HG02610 (cell line): ENCODE results near the gene CFAP61.
"Not testable (repeated sequence)": the region's sequence is repeated elsewhere in the genome, so short reads cannot be mapped to it uniquely, and the experiment has no call there.

Experiments used
- ATAC-seq: cut with Tn5 transposase; IDR thresholded peaks from one replicate; pipeline ENCODE4 v1.9.1; 2021; ENCODE audit warnings: mild to moderate bottlenecking, moderate library complexity; ENCODE audit not compliant: unreplicated experiment

CFAP61 gene

DNA sequence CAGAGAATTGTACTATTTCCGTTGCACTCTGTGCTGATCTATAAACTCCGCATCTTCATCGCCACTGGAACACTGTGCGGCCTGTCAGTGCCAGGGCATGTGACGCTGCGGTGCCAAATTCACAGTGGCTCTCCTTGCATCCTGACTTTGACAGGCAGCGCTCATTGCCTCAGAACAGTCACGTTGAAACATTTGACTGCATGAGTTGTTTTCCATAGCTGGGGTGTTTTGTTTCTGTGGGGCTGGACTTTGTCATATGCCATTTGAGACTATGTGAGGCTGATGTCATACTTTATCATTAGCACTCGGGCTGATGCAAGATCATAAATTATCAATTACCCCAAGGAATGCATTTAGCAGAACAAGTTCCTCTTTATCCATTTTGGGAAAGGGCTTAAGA is 32.7 kb downstream of the CFAP61 start:
- ATAC-seq = no peak

DNA sequence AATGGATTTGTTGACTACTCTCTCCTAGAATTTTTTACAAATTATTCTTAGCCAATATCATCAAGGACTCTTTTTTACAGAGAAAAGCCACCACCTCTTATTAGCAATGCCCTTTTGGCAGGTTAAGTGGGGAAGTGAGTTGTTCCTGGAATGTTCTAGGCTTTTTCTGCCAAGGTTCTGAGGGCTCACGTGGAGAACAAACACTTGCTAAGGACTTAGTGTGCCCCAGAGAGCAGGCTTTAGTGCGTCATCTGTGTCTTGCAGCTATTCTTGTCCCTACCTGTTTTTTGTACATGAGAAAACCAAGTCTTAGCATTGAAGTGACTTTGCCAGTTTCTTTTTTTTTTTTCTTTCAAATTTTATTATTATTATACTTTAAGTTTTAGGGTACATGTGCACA is 33.5 kb downstream of the CFAP61 start:
- ATAC-seq = no peak

DNA sequence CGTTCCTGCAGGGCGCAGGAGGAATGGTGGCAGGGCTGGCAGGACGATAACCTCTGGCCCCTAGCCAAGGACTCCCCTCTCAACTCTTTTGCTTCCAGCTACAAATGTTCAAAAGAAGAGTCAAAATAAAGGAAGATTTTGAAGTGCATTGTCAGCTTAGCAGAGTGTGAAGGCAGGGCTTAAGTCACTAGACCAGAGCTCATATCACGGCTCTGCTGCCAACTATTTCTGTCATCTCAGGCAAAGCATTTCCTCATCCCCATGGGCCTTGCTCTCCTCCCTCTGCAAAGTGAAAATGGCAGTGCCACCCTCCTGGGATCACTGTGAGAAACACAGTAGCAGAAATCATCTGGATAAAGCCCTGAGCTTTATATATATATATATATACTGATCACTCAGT is 36.7 kb downstream of the CFAP61 start:
- ATAC-seq = no peak

DNA sequence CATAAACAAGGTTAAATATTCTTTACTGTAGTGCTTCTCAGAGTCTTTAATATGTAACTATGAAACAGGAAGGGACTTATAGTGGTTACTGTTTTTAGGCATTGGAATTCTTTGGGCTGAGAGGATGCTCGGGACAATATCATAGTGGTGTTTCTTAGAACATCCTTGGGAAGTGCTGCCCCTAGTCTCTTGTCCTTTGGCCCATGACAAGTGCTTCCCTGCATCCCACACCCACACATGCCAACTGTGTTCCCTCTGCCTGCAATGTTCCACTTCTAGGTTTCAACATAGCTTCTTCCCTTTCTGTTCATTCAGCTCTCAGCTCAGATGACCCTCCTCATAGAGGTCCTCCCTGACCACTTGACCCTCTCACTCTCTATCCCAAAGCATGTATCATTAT is 37.6 kb downstream of the CFAP61 start:
- no peak for ATAC-seq

- no peak for ATAC-seq
Observed at GRCh38 chr20:20092827-20093226, 40.5 kb downstream of the CFAP61 start.

DNA sequence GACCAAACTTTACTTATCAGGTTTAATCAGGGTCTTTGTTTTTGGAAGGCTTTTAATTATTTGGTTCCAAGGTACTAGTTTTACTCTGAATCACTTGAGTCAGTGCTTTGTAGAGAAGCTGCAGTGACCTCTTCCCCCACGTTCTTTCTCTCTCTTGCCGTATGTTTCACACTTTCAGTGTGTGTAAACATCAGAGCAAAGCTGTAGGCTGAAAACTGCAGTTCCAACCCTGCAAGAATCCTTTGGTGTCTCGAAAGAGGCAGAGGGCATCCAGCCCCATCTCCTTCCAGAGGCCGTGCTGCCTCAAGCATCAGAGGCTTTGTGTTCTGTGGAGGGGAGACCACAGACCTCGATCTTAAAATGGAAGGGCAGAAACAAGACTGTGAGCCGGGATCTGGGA is 42.1 kb downstream of the CFAP61 start:
- no peak for ATAC-seq

DNA sequence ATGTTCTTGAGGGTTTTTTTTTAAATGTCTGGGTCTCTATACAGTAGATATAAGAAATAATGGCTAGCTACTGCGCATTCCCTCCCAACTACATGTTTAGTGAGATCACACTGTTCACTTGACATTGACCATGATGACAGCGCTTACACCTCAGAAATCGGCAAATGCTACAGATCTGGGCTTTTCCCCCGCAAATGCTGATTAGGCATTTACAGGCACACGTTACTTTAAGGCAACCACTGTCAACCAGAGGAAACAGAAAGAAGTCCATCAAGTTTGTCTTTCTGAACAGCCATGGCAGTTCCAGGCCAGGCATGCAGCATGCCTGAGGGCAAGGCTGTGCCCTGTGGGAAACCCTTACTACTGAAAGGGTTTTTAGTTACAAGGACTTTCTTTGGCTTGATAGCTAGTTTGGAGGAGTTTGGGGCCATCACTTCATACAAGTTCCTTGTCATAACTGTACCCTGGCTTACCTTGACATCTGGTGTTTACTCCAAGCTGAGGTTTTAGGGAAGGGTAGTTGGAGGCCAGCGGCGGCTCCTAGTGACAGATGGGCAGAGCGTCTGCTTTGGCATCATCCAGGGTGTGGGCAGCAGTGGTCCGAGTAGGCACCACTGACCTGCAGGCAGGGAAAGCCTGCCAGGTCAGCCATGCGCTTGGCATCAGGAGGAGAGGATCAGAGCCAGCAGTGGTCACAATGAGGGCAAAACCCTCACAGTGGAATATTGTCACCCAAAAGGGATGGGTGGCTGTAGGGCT is 43.0 kb downstream of the CFAP61 start:
- ATAC-seq = no peak

DNA sequence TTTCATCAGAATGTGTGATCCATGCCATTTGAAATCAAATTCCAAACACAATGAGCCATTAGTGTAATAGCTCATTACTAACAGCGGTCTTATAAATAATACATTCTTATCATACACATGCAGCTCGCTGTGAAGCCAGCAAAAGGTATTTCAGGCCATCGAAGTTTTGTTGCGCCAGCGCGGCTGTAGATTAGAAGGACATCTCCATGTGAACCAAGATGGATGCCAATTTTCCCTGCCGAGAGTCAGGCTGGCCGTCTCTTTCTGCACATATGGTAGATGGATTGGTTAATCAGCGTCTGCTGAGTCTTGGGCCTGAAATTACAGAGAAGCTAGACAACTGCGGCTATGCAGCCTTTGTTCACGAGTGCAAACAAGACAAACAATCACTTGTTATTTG is 44.1 kb downstream of the CFAP61 start:
- ATAC-seq = no peak

GRCh38 chr20:20100881-20101280 is 48.5 kb downstream of the CFAP61 start:
- ATAC-seq = no peak

DNA sequence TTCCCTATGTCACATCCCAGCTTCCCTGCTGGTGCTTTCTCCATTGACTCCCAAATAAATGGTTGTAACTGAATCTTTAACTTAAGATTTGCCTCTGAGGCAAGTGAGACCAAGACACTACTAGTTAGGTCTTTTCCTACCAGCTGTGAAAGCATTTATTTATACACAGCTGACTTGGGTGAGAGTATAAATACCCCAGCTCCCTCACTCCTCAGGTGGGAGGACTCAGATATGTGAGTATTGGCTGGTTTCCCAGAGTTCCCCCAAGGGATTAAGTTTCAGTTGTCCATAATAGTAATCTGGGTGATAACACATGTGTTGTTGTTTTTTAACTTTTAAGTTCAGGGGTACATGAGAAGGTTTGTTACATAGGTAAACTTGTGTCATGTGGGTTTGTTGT is 49.8 kb downstream of the CFAP61 start:
- no peak for ATAC-seq

DNA sequence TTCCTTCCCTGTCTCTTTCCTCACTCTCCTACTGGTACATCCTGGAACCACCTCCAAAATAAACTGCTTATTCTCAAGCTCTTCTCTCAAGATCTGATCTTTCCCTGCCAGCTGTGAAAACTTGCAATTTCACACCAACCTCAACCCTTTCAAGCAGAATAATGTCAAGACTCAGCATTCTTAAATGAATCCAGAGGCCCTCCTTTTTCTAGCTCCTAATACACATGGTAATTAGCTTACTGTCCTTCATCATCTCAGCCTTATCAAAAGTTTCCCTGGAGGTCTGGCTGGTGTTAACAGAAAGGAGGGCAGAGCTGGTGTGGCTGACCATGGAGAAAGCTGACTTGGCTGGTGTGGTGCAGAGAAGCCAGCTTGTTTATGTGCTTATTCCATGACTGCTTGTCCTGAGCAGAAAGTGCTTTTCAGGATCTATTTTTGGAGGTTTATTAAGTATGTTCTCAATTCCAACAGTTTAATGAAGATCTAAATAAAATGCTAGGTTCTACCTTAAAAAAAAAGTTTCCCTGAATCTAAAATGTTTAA is 50.5 kb downstream of the CFAP61 start:
- ATAC-seq = no peak

DNA sequence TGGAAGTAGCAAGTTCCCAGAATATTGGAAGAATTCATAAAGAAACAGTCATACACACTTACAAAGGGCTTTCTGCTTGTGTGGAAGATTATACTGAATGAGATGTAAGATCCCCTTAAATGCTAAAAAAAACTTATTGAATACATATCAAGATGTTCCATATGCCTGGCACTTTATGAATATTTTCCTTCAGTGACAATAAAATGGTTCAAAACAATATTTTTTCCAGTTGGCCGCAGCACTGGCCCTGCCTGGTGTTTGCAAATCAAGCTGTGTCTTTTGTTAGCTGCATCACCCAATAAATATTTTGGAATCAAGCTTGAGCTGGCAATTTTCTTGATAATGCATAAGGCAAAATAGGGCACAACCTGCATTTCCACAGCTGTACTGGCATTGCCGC is 51.2 kb downstream of the CFAP61 start:
- no peak for ATAC-seq

DNA sequence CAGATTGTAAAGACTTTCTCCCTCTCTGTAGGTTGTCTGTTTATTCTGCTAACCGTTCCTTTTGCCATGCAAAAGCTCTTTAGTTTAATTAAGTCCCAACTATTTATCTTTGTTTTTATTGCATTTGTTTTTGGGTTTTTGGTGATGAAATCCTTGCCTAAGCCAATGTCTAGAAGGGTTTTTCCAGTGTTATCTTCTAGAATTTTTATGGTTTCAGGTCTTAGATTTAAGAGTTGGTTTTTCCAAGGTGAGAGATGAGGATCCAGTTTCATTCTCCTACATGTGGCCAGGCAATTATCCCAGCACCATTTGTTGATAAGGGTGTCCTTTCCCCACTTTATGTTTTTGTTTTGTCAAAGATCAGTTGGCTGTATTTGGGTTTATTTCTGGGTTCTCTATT is 70.9 kb downstream of the CFAP61 start:
- ATAC-seq = not testable (repeated sequence)

GRCh38 chr20:20130399-20130798 is 78.1 kb downstream of the CFAP61 start:
- no peak for ATAC-seq

DNA sequence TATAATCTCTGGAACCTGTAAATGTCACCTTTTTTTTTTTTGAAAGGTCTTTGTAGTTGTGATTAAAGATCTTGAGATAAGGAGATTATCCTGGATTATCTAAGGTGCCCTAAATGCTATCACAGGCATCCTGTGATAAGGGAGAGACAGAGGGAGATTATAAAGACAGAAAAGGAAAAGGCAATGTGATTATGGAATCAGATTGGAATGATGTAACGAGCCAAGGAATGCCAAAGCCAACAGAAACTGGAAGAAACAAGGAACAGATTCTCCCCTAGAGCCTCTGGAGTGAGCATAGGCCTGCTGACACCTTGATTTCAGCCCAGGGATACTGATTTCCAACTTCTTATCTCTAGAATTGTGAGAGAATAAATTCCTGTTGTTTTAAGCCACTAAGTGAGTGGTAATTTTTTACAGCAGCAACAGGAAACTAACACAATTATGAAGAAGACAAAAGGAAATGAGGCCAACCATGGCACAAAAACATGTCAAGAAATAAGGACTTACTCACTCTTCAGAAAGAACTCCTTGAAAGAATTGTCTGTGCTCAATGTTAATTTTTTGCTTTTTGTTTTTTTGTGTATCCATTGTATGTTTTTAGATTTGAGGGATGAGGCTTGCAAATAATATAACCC is 82.7 kb downstream of the CFAP61 start:
- ATAC-seq = no peak

- no peak for ATAC-seq
Observed at GRCh38 chr20:20136313-20136712, 84.0 kb downstream of the CFAP61 start.

- ATAC-seq = no peak
Observed at GRCh38 chr20:20137851-20138250, 85.5 kb downstream of the CFAP61 start.

- no peak for ATAC-seq
Observed at GRCh38 chr20:20138301-20139064, 86.2 kb downstream of the CFAP61 start.

- no peak for ATAC-seq
Observed at GRCh38 chr20:20139403-20139802, 87.1 kb downstream of the CFAP61 start.

- no peak for ATAC-seq
Observed at GRCh38 chr20:20143165-20143564, 90.8 kb downstream of the CFAP61 start.

DNA sequence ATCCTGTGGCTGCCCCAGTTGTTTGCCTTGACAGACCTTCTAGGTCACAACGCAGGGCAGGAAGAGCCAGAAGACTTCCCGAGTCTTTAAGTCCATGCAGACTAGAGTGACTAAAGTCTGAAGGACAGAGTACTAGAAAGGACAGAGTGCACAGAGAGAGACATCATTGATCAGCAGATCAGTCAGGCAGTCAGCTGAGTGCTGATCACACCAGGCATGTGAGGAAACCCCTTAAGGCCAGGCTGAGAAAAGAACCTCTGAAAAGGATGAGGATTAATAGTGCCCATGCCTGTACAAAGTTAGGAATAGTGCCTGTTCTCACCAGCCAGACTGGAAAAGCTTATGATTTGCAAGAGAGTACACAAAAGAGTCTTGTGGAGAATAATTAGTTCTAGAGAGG is 91.3 kb downstream of the CFAP61 start:
- ATAC-seq = no peak

DNA sequence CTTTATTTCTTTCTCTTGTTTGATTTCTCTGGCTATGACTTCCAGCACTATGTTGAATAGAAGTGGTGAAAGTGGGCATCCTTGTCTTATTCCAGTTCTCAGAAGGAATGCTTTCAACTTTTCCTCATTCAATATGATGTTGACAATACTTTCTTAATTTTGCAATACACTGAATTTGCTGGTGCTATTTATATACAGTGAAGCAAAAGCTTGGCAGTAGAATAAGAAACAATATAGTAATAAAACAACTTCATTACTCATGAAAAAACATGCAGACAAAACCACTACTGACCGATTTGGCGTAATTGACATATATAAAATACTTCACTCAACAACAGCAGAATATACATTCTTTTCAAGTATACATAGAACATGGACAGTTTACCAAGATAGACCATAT is 96.4 kb downstream of the CFAP61 start:
- no peak for ATAC-seq
